Stimulated activated CD8-positive, alpha-beta memory T cell treated with anti-CD3 and anti-CD28 coated beads, Interleukin-15, amount 100 ng/mL, for 48 hours (primary cell): Measurements from ENCODE around the gene MRPL20.
"Not testable (repeated sequence)": the region's sequence is repeated elsewhere in the genome, so short reads cannot be mapped to it uniquely, and the experiment has no call there.

ENCODE experiments used
- DNase-seq, 2 donors: peaks; one replicate each; pipeline ENCODE4 v3.0.0-alpha.2; 2020; ENCODE audit warnings: low read depth in 2 of 2

The MRPL20 gene

DNA sequence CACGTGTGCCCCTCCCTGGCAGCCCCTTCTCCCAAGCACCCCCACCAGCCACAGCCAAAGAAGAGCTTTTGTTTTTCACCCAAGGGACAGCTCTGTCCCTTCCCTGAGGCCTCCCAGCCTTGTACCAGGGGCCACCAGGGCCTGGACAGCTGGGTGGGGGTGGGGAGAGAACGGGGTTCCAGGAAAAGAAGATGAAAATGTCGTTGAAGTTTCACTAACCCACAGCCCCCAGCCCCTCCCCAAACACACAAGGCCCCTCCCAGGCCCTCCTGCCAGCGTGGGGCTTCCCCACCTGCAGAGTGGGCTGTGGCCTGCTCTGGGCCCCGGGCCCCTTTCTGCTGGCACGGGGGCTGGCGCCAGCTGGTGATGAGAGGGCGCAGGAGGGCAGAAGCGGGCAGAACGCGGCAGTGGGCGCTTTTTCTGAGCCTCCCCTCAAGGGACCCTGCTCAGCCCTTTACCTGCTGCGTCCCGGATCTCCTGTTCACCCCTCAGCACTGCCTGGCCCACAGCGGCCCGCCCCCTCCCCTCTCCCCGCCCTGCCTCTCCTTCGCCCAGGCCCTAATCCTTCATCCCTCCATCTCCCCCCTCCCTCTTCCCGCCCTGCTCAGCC is 19.5 kb upstream of the MRPL20 start:
- no peak for DNase-seq

- DNase-seq, result no peak
Observed at GRCh38 chr1:1425753-1426495, 18.8 kb upstream of the MRPL20 start.

- DNase-seq, result no peak
Observed at GRCh38 chr1:1425426-1425752, 18.3 kb upstream of the MRPL20 start.

- DNase-seq, result no peak
Observed at GRCh38 chr1:1424707-1425106, 17.6 kb upstream of the MRPL20 start.

- DNase-seq, result no peak
Observed at GRCh38 chr1:1423245-1423597, 16.1 kb upstream of the MRPL20 start.

- no peak for DNase-seq
Observed at GRCh38 chr1:1422465-1423244, 15.6 kb upstream of the MRPL20 start.

DNA sequence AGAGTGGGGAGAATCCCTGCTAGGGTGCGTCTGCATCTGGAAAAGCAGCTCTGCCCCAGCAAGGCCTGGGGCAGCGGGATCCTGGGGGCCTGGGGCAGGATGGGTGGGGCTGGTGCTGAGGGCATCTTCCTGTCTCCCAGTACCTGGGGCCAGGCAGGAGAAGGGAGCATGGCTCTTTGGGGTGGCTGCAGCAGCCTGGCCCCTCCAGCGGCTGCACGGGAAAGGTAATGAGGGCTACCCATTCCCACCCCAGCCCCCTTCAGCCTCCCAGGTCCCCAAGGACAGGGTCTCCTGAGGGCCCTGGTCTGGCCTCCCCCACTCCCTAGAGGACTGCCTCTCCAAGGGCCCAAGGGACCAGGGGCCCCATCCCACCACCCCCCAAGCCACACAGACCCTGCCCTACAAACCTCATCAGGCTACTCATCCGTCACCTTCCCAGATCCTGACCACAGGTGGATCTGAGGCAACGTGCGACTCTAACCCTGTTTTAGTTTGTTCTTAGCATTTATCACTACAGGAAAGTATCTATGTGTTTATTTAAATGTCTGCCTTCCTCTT is 14.9 kb upstream of the MRPL20 start:
- no peak for DNase-seq

DNA sequence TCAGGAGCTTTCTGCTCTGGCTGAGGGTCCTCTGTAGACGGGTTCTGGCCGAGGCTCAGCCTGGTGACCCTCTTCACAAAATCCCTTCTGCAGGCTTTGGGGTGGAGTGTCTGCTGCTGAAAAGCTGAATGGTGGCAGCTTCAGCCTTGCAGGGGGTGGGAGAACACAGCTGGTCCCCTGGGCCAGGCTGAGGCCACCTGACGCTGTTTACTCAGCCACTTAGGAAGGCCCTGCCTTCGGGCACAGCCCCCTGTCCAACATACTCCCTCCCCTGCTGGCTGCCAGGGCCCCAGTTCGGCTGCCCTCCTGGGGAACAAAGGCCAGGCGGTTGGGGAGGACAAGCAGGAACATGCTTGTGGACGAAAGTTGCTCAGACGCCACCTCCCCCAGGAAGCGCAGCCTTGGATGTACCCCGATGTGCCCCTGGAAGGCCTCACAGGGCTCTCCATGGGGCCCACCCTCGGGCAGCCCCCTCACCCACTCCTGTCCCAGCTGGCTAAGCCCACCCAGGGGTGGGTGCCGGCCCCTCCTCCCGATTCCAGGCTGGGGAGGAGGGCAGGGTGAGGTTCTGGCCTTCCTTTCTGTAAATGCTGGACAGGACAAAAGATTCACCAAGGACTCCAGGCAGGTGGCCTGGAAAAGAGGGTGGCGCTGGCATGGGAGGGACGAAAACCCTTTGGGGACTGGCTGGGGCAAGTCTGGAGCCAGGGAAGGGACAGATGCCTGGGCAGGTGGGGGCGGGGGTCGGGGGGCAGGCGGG is 14.2 kb upstream of the MRPL20 start, which contains the start of gene ANKRD65:
Gene ANKRD65, minus strand, starts transcription at position 130 of the 760 bp plus-strand sequence. CDS start 271 bp downstream, outside the sequence.
- DNase-seq, result no peak

DNA sequence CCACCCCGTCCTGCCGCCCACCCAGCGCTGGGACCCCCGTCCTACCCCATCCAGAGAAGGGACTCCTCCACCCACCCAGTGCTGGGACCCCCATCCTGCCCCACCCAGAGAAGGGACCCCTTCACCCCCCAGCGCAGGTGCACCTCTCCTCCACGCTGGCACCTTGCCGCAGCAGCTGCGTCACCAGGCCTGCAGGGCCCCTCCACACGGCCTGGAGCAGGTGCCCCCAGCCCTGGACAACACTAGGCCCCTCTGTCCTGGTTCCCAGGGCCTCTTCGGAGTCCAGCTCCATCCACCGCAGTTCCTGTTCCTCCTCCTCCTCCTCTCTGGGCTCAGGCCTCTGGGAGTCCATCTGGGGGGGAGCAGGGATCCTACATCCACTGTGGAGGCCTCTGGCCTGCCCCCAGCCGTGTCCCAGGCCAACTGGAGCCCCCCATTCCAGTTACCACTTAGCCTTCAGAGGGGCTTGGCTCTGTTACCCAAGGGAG is 13.6 kb upstream of the MRPL20 start:
- DNase-seq, result no peak

DNA sequence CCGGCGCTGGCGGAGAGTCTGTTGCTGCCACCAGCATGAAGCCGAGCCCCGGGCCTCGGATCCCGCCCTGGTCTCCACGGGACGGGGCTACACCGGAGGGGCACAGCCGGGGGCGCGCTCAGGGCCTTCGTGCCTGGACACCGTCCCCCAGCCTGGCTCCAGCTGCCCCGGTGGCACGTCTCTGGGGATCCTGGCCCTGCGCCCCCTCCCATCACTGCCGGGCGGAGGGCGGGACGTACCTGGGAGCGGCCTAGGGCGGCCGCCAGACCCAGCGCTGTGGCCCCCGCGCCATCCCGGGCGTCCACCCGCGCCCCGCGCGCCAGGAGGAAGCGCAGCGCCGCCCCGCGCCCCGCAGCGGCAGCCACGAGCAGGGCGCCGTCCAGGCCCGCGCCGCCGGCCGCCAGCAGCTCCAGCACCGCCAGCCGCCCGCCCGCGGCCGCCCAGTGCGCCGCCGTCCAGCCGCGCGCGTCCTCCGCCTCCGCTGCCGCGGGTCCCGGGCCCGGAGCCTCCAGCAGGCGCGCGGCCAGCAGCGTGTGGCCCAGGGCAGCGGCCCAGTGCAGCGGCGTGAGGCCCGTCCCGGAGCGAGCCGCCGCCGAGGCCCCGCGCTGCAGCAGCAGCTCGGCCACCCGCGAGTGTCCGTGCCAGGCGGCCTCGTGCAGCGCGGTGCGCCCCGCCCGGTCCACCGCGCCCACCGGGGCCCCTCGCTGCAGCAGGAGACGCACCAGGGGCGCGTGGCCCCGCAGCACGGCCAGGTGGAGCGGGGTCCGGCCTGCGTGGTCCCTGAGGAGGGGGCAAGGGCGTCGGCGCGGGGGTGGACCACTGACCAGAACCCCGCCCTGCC is 12.9 kb upstream of the MRPL20 start:
- no peak for DNase-seq

- DNase-seq, result no peak
Observed at GRCh38 chr1:1419363-1419812, 12.3 kb upstream of the MRPL20 start.

- no peak for DNase-seq
Observed at GRCh38 chr1:1418464-1419362, 11.6 kb upstream of the MRPL20 start.

GRCh38 chr1:1417825-1418463 is 10.9 kb upstream of the MRPL20 start:
- DNase-seq, result not testable (repeated sequence)

DNA sequence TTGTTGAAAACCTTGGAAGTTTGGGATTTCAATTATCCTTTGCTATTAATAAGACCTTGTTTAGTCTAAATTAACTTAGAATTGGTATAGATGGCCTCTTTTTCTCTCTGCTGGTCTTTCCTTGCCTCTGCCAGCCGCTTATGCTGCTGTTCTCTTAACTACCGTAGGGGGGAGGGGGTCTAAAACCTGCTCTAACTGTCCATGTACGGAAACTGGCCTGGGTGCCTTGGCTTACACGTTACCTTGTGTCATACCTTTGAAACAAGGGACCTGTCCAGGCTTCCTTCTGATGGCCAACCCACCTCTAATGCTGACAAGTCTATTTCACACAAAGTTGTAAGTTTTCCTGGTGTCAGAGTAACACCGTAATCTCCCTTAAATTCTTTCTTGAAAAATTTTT is 10.3 kb upstream of the MRPL20 start:
- DNase-seq, result not testable (repeated sequence)

DNA sequence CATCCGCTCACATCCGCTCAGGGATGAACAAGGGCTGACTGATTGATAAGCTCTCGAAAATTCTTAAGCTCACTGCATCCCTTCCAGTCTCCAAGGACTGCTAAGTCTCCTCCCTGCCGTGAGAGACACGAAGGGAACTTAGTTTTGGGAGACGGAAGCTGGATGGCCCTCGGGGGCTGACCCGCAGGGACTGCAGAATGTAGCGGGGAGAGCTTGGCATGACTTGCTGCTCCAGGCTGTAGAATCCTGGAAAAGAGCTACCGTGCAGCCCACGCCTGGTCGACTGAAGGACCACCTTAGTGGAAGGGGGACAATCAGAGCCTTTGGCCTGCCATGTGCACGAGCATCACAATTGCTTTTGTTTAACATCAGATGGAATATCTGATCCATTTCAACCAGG is 8.7 kb upstream of the MRPL20 start:
- DNase-seq, result no peak

GRCh38 chr1:1412311-1412902 is 5.3 kb upstream of the MRPL20 start:
- not testable (repeated sequence) for DNase-seq

DNA sequence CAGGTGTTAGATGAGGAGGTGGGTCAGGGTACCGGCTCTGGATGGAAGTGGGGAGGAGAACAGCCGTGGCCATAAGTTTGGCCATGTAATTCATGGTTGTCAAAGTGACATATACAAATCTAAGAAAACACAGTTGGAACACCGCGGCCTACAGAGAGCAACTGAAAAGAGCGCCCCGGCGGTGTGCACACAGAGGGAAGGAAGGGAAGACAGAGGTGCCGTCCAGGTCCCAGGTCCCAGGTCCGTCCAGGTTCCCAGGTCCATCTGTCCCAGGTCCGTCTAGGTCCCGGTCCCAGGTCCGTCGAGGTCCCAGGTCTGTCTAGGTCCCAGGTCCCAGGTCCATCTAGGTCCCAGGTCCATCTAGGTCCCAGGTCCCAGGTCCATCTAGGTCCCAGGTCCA is 4.5 kb upstream of the MRPL20 start:
- DNase-seq, result no peak

DNA sequence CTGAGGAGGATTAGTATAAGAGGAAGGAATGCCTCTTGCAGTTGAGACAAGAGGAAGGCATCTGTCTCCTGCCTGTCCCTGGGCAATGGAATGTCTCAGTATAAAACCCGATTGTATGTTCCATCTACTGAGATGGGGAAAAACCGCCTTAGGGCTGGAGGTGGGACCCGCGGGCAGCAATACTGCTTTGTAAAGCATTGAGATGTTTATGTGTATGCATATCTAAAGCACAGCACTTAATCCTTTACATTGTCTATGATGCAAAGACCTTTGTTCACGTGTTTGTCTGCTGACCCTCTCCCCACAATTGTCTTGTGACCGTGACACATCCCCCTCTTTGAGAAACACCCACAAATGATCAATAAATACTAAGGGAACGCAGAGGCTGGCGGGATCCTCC is 3.1 kb upstream of the MRPL20 start:
- DNase-seq, result not testable (repeated sequence)
